MG63 (cell line): ENCODE results near the gene WNT7A. TPM values are rescaled to one million over a fixed set of nuclear protein-coding genes. Genes with fewer than 3 reads are reported as not detected.

Experiments used
- DNase-seq: peaks from one replicate; pipeline ENCODE4 v3.0.0-alpha.2; 2020
- H3K27me3 ChIP-seq: fragments of 250-450 bp; sonication (Bioruptor Pico); 2 replicates; pipeline ENCODE4 v1.5.1; 2020; ENCODE audit warnings: mild to moderate bottlenecking, moderate library complexity
- H3K36me3 ChIP-seq: fragments of 250-450 bp; sonication (Bioruptor Pico); 2 replicates; pipeline ENCODE4 v1.5.1; 2020; ENCODE audit warnings: mild to moderate bottlenecking, moderate library complexity
- H3K4me3 ChIP-seq: fragments of 250-450 bp; sonication (Bioruptor Pico); 2 replicates; pipeline ENCODE4 v1.5.1; 2020; ENCODE audit warnings: mild to moderate bottlenecking, moderate library complexity
- H3K9me3 ChIP-seq: fragments of 250-450 bp; sonication (Bioruptor Pico); 2 replicates; pipeline ENCODE4 v1.5.1; 2020; ENCODE audit warnings: mild to moderate bottlenecking, moderate library complexity
- total RNA-seq: library from RNA; depleted of rRNA; stranded (reverse); fragments of >200 nt; shearing (Covaris generic); gene quantifications from 2 replicates; pipeline ENCODE4 v1.2.3, GENCODE V29; 2014; ENCODE audit warnings: low replicate concordance

Gene WNT7A
- total RNA-seq, 1 experiment from 2014 or later: not detected

DNA sequence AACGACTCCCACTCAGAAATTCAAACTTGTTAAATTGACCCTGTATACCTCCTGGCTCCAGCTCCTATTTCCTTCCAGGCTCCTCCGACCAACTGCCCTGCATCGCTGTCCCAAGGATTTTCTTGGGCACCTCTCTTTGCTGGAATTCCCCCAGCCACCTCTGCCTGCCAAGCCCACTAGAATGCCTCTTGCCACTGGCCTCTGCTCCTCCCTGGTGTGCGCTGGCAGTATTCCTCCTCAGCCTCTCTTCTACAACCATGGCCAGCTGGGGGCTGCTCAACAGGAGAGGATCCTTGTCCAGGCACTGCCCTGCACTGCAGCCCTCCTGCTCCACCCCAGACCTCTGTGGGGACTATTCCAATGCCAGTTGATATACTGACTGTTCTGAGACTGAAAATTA, 7.4 kb downstream of the WNT7A start:
- Histone ChIP-seq H3K4me3 (no peak overlapping the region), H3K36me3 (no peaks in the 10 kb centered on the region), H3K9me3 (no peaks in the 10 kb centered on the region), H3K27me3 (no peaks in the 10 kb centered on the region)
- no peak for DNase-seq

DNA sequence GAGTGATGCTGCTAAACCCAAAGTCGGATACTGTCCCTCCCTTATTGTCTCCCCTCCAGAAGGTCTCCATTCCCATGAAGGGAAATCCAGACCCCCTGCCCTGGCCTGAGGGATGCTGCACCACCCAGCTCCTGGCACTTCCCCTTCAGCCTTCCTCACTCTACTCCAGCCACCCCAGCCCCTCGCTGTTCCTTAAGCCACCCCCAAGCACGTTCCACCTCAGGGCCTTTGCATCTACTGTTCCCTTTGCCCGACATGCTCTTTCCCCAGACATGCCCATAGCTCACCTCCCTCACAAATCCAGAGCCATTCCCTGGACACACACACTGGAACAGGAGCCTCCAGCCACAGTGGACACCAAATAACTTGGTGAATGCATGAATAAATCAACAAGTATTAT, 8.1 kb downstream of the WNT7A start:
- DNase-seq: no peak
- no peaks in the 10 kb centered on the region for H3K27me3 ChIP-seq
- no peaks in the 10 kb centered on the region for H3K9me3 ChIP-seq
- H3K36me3 ChIP-seq: no peaks in the 10 kb centered on the region
- no peak overlapping the region for H3K4me3 ChIP-seq

DNA sequence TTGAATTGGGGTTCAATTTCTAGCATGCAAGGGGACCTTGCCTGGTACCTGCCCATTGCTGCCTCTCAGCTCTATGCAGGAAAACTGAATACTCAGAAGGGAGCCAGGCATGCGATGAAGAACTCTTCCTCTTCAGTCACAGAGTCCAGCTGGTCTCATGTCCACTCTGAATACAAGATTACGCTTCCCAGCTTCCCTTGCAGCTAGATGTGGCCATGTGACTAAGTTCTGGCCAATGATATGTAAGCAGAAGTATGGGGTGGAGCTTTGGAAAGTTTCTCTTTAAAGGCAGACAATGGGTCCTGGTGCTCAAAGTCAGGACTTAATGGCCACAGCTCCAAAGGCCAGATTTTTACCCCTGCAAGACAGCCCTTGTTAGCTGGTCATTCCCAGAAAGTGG, 9.0 kb downstream of the WNT7A start:
- Histone ChIP-seq H3K9me3 (no peaks in the 10 kb centered on the region), H3K27me3 (no peaks in the 10 kb centered on the region), H3K36me3 (no peaks in the 10 kb centered on the region), H3K4me3 (no peak overlapping the region)
- DNase-seq: no peak

DNA sequence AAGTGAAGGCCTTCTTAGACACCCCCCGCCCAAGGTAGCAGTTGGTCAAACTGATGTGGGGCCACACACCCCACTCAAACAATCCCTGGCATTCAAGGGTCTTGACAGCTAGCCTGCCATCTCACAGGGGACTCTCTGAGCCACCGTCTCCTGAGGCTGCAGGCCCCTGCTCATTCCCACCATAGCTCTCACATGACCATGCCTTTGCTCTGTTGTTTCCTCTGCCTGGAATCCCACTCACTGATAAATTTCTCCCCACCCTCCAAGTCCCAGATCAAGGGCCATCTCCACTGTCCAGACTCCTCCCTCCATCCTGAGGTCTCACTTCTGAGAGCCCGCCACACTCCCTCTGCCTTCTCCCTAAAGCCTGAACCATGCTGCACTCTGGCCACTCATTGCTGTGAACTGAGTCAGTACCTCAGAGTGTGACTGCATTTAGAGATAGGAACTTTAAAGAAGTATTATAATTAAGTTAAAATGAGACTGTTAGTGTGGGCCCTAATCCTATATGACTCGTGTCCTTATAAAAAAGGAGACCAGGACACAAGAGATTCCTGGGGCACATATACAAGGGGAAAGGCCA, 10.0 kb downstream of the WNT7A start:
- no peak for DNase-seq
- Histone ChIP-seq H3K9me3 (no peaks in the 10 kb centered on the region), H3K27me3 (no peaks in the 10 kb centered on the region), H3K36me3 (no peaks in the 10 kb centered on the region), H3K4me3 (no peak overlapping the region)

DNA sequence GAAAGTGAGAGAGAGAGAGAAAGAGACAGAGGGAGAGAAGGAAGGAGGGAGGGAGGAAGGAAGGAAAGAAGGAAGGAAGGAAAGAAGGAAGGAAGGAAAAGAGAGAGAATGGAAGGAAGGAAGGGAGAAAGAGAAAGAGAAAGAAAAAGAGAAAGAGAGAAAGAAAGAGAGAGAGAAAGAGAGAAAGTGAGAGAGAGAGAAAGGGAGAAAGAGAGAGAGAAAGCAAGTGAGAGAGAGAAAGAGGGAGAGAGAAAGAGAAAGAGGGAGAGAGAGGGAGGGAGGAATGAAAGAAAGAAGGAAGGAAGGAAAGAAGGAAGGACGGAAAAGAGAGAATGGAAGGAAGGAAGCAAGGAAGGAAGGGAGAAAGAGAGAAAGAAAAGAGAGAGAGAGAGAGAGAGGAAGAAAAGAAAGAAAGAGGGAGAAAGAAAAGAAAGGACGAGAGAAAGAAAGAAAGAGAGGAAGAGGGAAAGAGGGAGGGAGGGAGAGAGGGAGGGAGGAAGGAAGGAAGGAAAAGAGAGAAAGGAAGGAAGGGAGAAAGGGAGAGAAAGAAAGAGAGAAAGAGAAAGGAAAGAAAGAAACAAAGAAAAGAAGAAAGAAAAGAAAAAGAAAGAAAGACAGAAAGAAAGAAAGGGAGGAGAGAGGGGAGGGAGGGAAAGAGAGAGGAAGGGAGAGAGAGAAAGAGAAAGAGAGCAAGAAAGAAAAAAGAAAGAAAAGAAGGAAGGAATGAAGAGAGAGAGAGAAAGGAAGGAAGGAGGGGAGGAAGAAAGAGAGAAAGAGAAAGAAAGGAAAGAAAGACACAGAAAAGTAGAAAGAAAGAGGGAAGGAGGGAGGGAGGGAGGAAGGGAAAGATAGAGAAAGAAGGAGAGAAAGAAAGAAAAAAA, 10.8 kb downstream of the WNT7A start:
- Histone ChIP-seq H3K27me3 (no peaks in the 10 kb centered on the region), H3K9me3 (no peaks in the 10 kb centered on the region), H3K36me3 (no peaks in the 10 kb centered on the region), H3K4me3 (no peak overlapping the region)
- no peak for DNase-seq

DNA sequence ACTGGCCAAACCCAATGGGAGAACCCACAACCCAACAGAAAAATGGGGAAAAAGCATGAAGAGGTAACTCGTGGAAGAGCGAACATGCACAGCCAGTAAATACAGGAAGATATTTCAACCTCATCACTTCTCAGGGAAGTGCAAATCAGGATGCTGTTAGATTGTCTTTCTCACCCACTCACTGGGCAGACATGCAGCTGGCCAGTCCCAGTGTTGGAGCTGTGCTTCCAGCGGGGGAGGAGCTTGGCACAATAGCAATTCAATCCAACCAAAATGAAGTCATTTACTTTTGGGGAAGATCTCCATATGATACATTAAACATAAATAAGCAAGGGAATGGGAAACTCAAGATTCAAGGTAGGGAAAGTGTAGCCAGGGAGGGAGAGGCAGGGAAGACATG, 12.1 kb downstream of the WNT7A start:
- H3K36me3 ChIP-seq: no peaks in the 10 kb centered on the region
- no peak overlapping the region for H3K4me3 ChIP-seq
- peak; percentile 60 for DNase-seq
- no peaks in the 10 kb centered on the region for H3K9me3 ChIP-seq
- H3K27me3 ChIP-seq: no peaks in the 10 kb centered on the region

DNA sequence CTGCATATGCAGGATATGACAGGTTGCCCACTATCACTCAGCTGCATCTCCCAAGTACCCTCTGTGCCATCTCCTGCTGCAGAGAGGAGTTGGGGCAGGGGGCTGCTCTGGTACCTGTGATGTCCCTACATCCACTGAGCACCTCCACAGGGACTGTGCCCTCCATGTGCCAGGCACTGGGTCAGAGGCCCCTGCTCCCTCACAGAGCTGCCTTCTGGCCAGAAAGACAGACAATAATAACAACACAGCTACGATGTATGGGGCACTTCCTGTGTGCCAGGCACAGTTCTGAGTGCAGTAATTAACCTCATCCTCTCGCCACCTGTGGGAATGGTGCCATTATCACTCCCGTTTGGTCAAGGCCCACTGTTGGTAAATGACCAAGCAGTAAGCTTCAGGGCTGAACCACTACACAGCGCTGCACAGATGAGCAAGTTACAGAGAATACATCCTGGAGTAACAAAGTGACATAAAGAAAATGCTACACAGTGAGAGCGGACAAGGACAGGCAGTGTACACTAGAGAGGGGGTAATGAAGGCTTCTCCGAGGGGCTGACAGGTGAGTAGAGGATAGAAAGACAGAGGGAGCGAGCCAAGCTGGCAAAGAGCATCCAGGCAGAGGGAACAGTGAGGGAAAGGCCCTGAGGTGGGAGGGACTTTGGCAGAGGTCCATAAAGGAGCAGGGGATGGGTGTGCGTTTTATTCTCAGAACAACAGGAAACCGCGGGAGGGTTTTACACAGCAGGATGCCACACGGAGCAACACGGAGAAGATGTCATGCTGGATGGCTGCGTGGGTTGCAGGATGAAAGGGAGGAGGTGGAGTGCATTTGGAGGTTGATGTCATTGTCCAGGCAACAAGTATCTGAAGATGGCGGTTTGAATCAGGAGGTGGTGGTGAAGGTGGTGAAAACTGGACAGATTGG, 13.6 kb downstream of the WNT7A start:
- no peaks in the 10 kb centered on the region for H3K27me3 ChIP-seq
- H3K4me3 ChIP-seq: no peak overlapping the region
- no peaks in the 10 kb centered on the region for H3K9me3 ChIP-seq
- no peaks in the 10 kb centered on the region for H3K36me3 ChIP-seq
- DNase-seq: peak; percentile 19

DNA sequence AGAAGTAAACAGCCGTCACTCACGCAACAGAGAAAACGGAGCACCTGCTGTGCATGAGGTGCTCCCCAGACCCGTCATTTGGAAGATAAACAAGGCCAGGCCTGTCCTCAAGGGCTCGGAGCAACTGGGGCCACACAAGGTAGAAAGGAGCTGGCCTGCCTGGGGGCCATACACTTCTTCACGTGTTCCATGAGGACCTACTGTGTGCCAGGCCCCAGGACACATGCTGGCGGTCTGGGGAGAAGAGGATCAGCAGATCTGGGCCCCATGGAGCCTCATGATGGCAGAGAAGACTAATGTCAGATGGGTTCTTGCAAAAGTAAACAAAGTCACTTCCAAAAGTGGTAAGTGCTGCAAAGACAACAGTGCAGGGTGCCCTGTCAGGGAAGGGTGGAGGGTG, 14.3 kb downstream of the WNT7A start:
- no peak for DNase-seq
- H3K27me3 ChIP-seq: no peaks in the 10 kb centered on the region
- no peak overlapping the region for H3K4me3 ChIP-seq
- H3K36me3 ChIP-seq: no peaks in the 10 kb centered on the region
- H3K9me3 ChIP-seq: no peaks in the 10 kb centered on the region

DNA sequence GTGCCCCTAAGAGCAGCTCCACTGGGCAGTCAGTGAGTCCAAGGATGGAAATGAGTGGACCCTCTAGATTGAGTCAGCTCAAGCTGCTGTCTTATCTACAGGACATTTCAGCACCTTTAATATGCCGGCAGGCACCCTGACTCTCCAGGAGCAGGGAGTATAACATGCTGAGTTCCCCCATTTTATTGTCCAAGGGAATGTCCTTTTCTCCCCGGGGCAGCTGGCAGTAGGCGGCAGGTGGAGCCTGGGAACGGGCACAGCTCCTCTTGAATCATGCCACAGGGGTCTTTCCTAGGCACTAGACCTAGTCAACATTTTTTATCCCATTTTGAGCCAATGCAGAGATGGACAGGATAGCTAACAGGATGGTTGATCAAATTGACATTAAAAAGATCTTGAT, 14.8 kb downstream of the WNT7A start:
- DNase-seq: no peak
- Histone ChIP-seq H3K9me3 (no peaks in the 10 kb centered on the region), H3K4me3 (no peak overlapping the region), H3K27me3 (no peaks in the 10 kb centered on the region), H3K36me3 (no peaks in the 10 kb centered on the region)

DNA sequence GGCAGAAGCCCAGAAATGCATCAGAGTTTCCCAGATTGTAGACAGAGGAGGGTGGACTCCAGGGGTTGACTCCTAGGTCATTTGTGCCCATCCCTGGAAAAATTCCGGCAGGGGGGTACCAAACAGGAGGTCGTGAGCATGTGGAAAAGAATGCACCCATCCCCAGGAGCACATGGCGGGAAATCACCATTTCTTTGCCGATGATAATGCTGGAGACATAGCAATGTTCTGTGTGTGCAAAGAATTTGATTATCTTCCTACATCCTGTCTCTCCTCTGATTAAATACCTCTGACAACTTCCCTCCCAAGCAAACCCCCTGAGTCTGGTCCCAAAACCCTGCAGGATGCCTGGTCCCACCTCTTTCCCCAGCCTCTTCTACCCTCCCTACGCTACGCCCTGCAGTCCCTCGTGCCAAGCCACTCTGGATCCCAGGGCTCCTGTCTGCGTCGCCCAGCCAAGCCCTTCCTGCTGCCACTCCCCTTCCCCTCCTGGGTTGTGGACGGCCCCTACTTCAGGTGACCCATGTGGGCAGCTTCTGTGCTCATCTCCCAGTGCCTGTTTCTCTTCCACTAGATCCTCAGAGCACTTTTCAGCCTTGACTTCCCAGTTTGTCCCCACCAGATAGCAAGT, 15.8 kb downstream of the WNT7A start:
- no peak for DNase-seq
- H3K4me3 ChIP-seq: no peak overlapping the region
- H3K27me3 ChIP-seq: no peaks in the 10 kb centered on the region
- no peaks in the 10 kb centered on the region for H3K36me3 ChIP-seq
- no peaks in the 10 kb centered on the region for H3K9me3 ChIP-seq

DNA sequence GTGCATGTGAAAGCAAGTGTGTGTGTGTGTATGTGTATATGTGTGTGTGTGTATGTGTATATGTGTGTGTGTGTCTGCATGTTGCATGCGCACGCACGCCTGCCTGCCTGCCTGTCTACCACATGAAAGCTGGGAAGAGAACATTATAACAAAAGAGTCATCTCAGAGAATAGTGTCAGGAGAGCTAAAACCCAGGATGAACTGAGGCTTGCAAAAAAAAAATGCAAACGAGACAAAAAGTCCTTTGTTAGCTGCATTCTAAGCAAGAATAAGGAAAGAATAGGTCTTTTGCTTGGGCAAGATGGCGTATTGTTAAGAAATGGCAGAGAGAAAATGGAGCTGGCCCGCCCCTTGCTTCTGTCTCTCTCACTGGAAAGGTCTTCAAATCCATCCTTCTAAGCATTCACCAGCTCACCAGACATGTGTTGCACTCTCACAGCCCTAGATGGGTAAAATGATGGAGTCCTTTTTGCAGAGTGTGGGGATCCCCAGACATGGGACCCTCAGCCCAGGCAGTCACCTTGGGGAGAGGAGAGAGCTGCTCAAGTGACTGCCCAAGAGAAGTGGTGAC, 16.4 kb downstream of the WNT7A start:
- Histone ChIP-seq H3K36me3 (no peaks in the 10 kb centered on the region), H3K27me3 (no peaks in the 10 kb centered on the region), H3K4me3 (no peak overlapping the region), H3K9me3 (no peaks in the 10 kb centered on the region)
- no peak for DNase-seq

DNA sequence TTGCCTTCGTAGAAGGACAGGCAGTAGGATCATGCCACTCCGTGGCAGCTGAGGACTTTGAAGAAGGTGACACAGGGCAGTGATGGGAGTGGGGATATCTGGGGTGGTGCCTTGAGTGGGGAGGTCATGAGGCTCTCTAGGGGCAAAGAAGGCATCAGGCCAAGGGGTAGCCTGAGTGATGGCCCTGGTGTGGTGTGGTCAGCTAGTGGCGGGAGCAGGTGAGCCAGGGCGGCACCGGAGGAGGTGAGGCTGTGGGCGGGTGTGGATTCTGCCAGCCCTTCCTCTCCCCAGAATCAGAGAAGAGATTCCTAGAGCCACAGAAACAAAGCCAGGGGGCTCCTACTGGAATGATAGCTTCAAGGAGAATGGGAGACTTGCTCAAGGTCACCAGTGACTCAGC, 18.4 kb downstream of the WNT7A start:
- no peak overlapping the region for H3K4me3 ChIP-seq
- no peaks in the 10 kb centered on the region for H3K36me3 ChIP-seq
- no peak for DNase-seq
- no peaks in the 10 kb centered on the region for H3K9me3 ChIP-seq
- H3K27me3 ChIP-seq: no peaks in the 10 kb centered on the region

DNA sequence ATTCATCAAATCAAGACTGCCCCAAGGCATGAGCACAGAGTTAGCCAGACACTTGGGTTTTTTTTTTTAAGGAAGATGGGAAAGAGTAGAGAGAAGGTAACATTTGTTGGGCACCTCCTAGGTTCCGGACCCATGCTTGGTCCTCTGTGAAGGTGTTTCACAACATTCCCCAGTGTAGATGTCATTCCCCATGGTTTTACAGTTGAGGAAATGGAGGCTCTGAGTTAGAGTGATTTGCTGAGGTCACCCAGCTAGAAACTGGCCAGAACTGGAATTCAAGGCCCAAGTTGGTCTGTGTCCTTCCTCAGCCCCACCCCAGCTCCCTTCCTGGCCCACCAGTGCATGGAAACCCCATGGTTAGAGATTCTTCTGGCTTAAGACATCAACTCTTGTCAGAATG, 19.9 kb downstream of the WNT7A start:
- Histone ChIP-seq H3K9me3 (no peaks in the 10 kb centered on the region), H3K4me3 (no peak overlapping the region), H3K27me3 (no peaks in the 10 kb centered on the region), H3K36me3 (no peaks in the 10 kb centered on the region)
- DNase-seq: no peak

DNA sequence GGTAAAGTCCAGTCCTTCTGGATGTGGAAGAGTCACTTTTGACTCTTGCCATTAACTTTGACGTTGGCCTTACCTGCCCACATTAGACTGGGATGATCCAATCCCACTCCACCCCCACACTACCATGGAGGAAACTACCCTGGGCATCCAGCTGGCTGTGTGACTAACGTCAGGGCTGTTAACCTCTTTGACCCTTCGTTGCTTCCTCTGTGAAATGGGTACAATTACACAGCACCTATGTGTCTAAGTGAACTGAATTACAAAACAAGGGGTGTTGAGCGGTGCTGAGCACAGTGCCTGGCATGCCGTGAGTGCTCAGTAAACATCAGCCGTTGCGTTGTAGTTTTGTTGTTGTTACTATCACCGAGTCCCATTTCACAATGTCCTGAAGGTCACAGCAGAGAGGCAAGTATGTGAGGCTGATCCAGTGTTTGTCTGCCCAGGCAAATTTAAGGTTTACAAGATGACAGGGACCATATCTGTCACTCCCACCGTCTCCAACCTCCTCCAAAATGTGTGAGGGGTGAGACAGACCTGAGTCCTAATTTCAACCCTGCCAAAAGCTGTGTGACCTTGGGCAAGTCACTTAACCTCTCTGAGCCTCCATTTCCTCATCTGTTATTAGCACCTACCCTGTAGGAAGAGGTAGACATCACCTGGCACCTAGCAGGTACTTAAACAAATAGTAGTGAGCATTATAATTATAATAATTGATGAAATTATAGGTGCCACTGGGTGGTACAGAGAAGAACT, 20.9 kb downstream of the WNT7A start:
- no peaks in the 10 kb centered on the region for H3K9me3 ChIP-seq
- DNase-seq: no peak
- H3K36me3 ChIP-seq: no peaks in the 10 kb centered on the region
- no peak overlapping the region for H3K4me3 ChIP-seq
- no peaks in the 10 kb centered on the region for H3K27me3 ChIP-seq

DNA sequence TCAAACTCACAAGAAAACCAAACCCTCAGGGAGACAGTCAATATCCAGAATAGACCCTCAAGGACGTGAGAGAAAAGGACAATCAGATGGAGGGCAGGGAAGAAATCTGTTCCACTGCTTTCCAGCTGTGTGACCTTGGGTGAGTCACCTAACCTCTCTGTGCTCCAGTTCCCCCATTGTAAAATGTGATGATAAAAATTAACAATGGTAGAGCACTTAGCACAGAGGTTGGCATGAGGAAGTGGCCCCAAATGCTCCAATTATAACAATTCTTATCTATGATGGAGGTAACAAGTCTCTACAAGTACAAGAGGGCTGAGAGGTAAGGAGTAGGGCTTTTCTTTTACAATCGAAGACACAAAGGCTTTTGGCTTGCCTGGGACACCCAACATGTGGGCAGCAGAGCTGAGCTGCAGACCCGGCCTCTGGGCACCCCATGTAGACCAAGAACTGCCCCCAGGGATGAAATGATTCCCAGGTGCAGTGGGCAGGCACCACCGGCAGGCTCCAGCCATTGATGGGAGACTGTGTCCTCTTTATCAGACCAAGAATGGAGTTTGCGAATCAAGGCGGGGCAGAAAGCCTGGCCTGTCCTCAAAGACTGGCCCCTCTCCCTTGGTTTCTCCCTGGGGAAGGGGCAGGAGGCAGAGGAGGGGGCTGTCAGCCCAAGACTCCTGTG, 22.0 kb downstream of the WNT7A start:
- DNase-seq: no peak
- no peak overlapping the region for H3K4me3 ChIP-seq
- no peaks in the 10 kb centered on the region for H3K9me3 ChIP-seq
- no peaks in the 10 kb centered on the region for H3K36me3 ChIP-seq
- no peaks in the 10 kb centered on the region for H3K27me3 ChIP-seq
